DND-41 (cell line): ENCODE data around the gene C1orf116.

Experiments used
- ATAC-seq: fragments of 200-7000 bp; cut with Tn5 transposase; 3 replicates; pipeline ENCODE4 v1.9.1; 2021; ENCODE audit warnings: low read depth; ENCODE audit not compliant: insufficient read depth
- DNase-seq: peaks from one replicate; pipeline ENCODE4 v3.0.0-alpha.2; 2020
- H2AFZ ChIP-seq: 2 replicates; pipeline ENCODE4 v1.6.0; 2012; ENCODE audit warnings: low read depth, low read length
- H3K27ac ChIP-seq: 2 replicates; pipeline ENCODE4 v1.5.1; 2012; ENCODE audit warnings: low read length, inconsistent platforms
- H3K27me3 ChIP-seq: fragments of 200-600 bp; sonication (generic); 2 replicates; pipeline ENCODE4 v1.6.0; 2012; ENCODE audit warnings: low read length, mild to moderate bottlenecking, inconsistent platforms; ENCODE audit not compliant: insufficient read depth, poor library complexity
- H3K36me3 ChIP-seq: 2 replicates; pipeline ENCODE4 v1.5.1; 2012; ENCODE audit warnings: low read length, inconsistent platforms; ENCODE audit not compliant: insufficient read depth
- H3K4me1 ChIP-seq: 2 replicates; pipeline ENCODE4 v1.5.1; 2012; ENCODE audit warnings: mild to moderate bottlenecking, low read length; ENCODE audit not compliant: insufficient read depth
- H3K4me2 ChIP-seq: 2 replicates; pipeline ENCODE4 v1.6.0; 2012; ENCODE audit warnings: mild to moderate bottlenecking, moderate library complexity, low read length, inconsistent platforms; ENCODE audit not compliant: insufficient read depth
- H3K4me3 ChIP-seq, 2 experiments: fragments of 200-600 bp in 1 of 2; shearing (Covaris generic) in 1 of 2; 2 replicates each; pipeline ENCODE4 v1.5.1; 2012 to 2016; ENCODE audit warnings: inconsistent platforms in 2 of 2, low read length in 2 of 2, mild to moderate bottlenecking in 2 of 2, low read depth in 1 of 2, moderate library complexity in 1 of 2
- H3K79me2 ChIP-seq: 2 replicates; pipeline ENCODE4 v1.6.0; 2012; ENCODE audit warnings: low read length, inconsistent platforms; ENCODE audit not compliant: insufficient read depth
- H3K9ac ChIP-seq: 2 replicates; pipeline ENCODE4 v1.6.0; 2012; ENCODE audit warnings: low read depth, mild to moderate bottlenecking, inconsistent platforms, low read length, moderate library complexity
- H3K9me3 ChIP-seq: 2 replicates; pipeline ENCODE4 v1.5.1; 2012; ENCODE audit warnings: low read length, moderate library complexity, mild to moderate bottlenecking, inconsistent platforms; ENCODE audit not compliant: insufficient read depth, severe bottlenecking
- H4K20me1 ChIP-seq: 2 replicates; pipeline ENCODE4 v1.6.0; 2012; ENCODE audit warnings: low read length; ENCODE audit not compliant: insufficient read depth
- EZH2 ChIP-seq: IDR thresholded peaks from 3 replicates; pipeline ENCODE4 v1.6.1; 2012; ENCODE audit warnings: borderline replicate concordance, low read depth, mild to moderate bottlenecking, moderate library complexity, low read length, inconsistent platforms; ENCODE audit not compliant: severe bottlenecking
- TF ChIP-seq, protein P1 (sequence below): IDR thresholded peaks from 2 replicates; pipeline ENCODE4 v1.5.1; 2012; ENCODE audit warnings: borderline replicate concordance, low read length, moderate library complexity, mild to moderate bottlenecking; ENCODE audit not compliant: poor library complexity, severe bottlenecking; ENCODE audit errors: extremely low read depth

C1orf116 gene

DNA sequence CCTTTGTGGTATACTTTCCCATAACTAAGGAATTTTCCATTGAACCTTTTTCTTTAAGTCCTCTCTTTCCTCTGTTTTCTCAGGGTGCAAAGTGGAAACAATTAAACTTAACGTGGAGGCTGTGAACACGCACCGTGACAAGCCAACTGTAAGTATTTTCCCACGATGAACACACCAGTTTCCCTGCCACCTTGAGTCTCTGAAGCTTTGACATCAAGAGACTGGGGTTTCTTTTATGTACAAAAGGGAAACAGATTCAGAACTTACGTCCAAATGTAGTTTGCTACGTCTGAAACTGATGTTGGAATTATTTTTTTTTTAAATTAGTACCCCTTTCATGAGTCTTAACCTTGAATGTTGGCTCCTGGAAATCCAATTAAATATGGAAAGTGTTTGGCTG is 38.9 kb upstream of the C1orf116 start:
- H3K27ac ChIP-seq, result no peak overlapping the region
- no peaks in the 10 kb centered on the region for H4K20me1 ChIP-seq
- H3K79me2 ChIP-seq, result no peaks in the 10 kb centered on the region
- H3K9me3 ChIP-seq, result no peaks in the 10 kb centered on the region
- H3K9ac ChIP-seq, result no peak overlapping the region
- H3K4me2 ChIP-seq, result no peak overlapping the region
- no peak overlapping the region for H3K4me3 ChIP-seq
- H3K36me3 ChIP-seq, result no peaks in the 10 kb centered on the region
- TF ChIP-seq, protein P1, sequence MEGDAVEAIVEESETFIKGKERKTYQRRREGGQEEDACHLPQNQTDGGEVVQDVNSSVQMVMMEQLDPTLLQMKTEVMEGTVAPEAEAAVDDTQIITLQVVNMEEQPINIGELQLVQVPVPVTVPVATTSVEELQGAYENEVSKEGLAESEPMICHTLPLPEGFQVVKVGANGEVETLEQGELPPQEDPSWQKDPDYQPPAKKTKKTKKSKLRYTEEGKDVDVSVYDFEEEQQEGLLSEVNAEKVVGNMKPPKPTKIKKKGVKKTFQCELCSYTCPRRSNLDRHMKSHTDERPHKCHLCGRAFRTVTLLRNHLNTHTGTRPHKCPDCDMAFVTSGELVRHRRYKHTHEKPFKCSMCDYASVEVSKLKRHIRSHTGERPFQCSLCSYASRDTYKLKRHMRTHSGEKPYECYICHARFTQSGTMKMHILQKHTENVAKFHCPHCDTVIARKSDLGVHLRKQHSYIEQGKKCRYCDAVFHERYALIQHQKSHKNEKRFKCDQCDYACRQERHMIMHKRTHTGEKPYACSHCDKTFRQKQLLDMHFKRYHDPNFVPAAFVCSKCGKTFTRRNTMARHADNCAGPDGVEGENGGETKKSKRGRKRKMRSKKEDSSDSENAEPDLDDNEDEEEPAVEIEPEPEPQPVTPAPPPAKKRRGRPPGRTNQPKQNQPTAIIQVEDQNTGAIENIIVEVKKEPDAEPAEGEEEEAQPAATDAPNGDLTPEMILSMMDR, result no peak
- no peak for TF ChIP-seq EZH2
- peak; percentile 20 for DNase-seq
- ATAC-seq, result peak; percentile 51; the same call in 2 of the 3 replicates
- H3K4me1 ChIP-seq, result 0 out of 2 replicates have a peak, but pooled peaks cover 4% of the 10 kb centered on the region
- no peak overlapping the region for H2AFZ ChIP-seq
- H3K27me3 ChIP-seq, result peaks cover 6% of the 10 kb centered on the region

DNA sequence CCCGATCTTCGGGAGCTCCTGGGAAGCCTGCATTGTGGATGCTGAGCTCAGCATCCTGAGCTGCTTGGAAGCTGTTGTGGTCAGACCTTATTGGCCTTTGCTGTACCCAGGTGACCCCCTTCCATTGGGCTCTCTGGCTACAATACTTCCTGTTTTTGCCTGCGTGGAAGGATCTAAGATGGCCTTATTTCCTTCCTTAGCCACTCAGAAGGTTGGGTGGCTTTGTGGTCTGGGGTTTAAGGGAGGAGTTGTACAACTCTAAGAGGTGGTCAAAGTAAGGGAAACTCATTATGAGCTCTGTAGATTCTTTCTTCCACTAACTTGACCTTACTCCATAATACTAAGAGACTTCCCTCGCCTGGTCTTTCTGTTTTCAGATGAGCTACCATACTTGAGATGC is 38.3 kb upstream of the C1orf116 start:
- H2AFZ ChIP-seq, result no peak overlapping the region
- H3K36me3 ChIP-seq, result no peaks in the 10 kb centered on the region
- no peaks in the 10 kb centered on the region for H3K9me3 ChIP-seq
- peak; percentile 44; the same call in 2 of the 3 replicates for ATAC-seq
- H4K20me1 ChIP-seq, result no peaks in the 10 kb centered on the region
- H3K4me2 ChIP-seq, result no peak overlapping the region
- no peak overlapping the region for H3K27ac ChIP-seq
- DNase-seq, result no peak
- no peak overlapping the region for H3K4me3 ChIP-seq
- H3K4me1 ChIP-seq, result 0 out of 2 replicates have a peak, but pooled peaks cover 4% of the 10 kb centered on the region
- no peaks in the 10 kb centered on the region for H3K79me2 ChIP-seq
- H3K27me3 ChIP-seq, result peaks cover 6% of the 10 kb centered on the region
- no peak for TF ChIP-seq EZH2
- no peak overlapping the region for H3K9ac ChIP-seq

DNA sequence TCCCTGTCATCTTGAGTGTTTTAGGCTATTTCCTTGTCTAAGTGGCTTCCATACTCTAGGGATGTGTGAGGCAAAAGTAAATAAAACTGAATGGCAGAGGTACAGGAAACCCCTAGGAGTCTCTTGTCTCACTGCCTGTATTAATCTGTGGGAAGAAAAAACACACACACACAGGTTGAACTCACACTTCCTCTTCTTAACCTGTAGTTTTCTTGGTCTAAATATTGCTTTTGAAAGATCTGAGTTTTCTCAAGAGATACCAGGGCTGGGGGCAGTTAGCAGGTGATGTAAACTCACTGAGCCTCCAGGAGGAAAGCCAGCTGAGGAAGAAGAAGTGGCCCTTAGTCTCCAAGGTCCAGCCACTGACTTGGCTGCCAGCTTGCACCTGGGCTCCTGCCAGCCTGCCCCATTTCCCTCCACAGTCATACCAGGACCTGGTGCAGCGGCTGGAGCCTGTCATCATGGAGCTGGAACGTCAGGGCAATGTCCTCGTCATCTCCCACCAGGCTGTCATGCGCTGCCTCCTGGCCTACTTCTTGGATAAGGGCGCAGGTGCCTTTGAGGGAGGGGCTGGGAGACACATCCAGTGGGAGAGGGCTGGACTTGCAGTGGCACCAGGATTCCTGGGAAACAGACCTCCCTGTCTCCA is 37.4 kb upstream of the C1orf116 start:
- Histone ChIP-seq H3K9me3 (no peaks in the 10 kb centered on the region), H3K4me2 (no peak overlapping the region), H3K4me3 (no peak overlapping the region), H3K9ac (no peak overlapping the region), H2AFZ (no peak overlapping the region), H3K27me3 (peaks cover 6% of the 10 kb centered on the region), H4K20me1 (no peaks in the 10 kb centered on the region), H3K4me1 (0 out of 2 replicates have a peak, but pooled peaks cover 4% of the 10 kb centered on the region), H3K36me3 (no peaks in the 10 kb centered on the region), H3K27ac (no peak overlapping the region), H3K79me2 (no peaks in the 10 kb centered on the region)
- TF ChIP-seq EZH2, result no peak
- TF ChIP-seq, protein P1, result no peak
- DNase-seq (no peak), ATAC-seq (no peak)

DNA sequence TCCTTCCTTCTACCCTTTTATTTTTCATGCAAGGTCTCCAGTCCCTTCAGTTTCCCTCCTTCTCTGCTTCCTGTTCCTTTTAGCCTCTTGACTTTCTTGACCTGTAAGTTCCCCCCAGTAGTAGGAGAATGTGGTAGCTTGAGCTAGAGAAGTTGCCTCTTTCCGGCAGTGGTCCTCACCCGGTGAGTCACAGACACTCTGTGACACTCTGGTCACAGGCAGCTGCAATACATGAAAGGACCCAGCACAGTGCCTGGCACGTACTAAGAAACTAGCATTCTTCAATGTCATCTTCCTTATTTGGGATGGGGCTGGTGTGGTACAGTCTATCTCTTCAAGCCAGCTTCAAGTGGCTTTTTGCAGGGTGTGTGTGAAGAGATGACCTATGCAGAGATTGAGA is 36.5 kb upstream of the C1orf116 start:
- Histone ChIP-seq H3K27ac (no peak overlapping the region), H4K20me1 (no peaks in the 10 kb centered on the region), H3K79me2 (no peaks in the 10 kb centered on the region), H3K9ac (no peak overlapping the region), H3K4me1 (0 out of 2 replicates have a peak, but pooled peaks cover 4% of the 10 kb centered on the region), H3K9me3 (no peaks in the 10 kb centered on the region), H3K4me2 (no peak overlapping the region), H2AFZ (no peak overlapping the region), H3K4me3 (no peak overlapping the region), H3K27me3 (no peaks in the 10 kb centered on the region), H3K36me3 (no peaks in the 10 kb centered on the region)
- TF ChIP-seq EZH2, result no peak
- TF ChIP-seq, protein P1, result no peak
- ATAC-seq (no peak), DNase-seq (no peak)
